Measurements from ENCODE around the gene GXYLT1.
"Not testable (repeated sequence)": the region's sequence is repeated elsewhere in the genome, so short reads cannot be mapped to it uniquely, and the experiment has no call there.

The GXYLT1 gene

GRCh38 chr12:42091769-42092168 lies 52.9 kb downstream of the GXYLT1 start:
- no peak for DNase-seq

- DNase-seq, result no peak
Observed at GRCh38 chr12:42090899-42091298, 53.8 kb downstream of the GXYLT1 start.

DNA sequence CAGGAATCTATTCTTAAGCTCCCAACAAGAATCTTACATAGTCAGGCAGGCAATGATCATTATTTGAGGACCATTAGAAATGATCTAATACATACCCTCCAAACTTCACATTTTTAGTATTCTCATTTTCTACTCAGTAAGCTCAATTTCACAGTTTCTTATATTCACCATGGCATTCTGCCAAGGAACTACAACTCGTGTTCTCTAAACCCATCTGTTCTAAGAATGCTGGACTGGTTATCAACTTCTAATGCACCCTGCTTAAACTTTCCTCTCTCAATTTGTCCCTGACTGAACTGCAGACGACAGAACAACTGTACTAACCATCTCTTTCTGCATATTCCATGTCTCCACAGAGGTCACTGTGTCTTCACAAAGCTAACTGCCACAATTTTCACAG lies 58.6 kb downstream of the GXYLT1 start:
- DNase-seq, result no peak

- DNase-seq, result no peak
Observed at GRCh38 chr12:42085594-42085993, 59.1 kb downstream of the GXYLT1 start.

GRCh38 chr12:42084522-42084921 lies 60.2 kb downstream of the GXYLT1 start:
- no peak for DNase-seq

DNA sequence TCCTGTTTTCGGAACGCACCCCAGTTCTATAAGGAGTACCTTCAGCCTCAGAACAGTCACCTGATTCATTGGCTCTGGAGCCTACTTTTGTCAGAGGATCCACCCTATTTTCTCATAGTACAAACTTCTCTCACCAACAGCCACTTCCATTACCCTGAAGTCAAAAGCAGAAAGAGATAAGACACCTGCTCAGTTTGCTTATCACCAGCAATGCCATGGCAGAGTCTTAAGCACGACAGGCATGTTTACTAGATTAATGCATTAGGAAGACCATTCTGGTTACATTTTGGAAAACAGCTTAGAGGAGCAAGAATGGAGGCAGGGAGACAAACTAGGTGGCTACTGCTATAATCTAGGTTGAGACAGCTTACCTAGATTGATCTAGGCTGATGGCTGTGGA lies 67.7 kb downstream of the GXYLT1 start:
- no peak for DNase-seq

DNA sequence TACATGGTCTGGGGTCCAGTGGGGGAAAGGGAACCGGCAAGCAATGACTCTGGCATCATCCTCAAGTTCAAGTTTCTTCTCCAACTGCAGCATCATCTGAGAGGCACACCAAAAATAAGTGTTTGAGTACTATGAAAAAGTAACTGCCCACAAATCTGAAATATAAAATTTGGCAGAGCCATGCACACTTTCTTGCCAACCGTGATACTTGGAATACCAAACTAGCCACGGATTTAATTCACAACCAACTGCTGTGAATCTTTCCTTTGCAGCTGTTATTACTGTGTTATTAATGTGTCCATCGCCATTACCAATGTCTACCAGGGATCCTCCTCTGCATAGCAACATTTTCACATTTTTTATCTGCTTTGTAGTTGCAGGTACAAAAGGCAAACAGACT lies 74.6 kb downstream of the GXYLT1 start:
- no peak for DNase-seq

DNA sequence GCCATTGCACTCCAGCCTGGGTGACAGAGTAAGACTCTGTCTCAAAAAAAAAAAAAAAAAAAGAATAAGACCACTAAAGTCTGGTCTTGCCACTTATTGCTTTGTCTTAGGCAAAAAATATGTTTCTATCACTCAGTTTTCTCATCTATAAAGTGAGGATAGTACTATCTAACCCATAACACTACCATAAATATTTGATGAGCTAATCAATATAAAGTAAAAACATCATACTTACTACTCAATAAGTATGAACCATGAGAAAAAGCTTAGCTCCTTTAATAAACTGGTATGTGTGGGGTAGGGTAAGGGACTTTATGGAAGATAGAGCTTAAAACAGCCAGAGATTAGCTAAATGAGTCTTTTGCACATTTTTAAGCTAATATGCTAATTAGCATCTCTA lies 85.5 kb downstream of the GXYLT1 start:
- DNase-seq, result no peak

DNA sequence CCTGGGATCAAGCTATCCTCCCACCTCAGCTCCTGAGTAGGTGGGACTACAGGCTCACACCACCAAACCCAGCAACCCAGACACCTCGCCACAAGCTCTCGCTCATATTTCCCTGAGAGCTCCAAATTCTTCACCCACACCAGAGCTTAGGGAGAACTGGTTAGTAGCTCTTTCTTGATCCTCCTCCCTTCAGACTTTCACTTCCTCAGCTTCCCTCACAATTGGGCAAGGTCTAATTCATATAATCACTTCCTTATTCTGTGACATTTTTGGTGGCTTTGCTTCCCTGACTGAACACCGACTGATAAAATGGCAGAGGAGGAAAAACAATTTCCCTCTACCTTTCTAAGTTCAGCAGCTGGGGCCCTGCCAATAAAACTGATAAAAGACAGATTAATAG lies 88.5 kb downstream of the GXYLT1 start:
- DNase-seq, result no peak

- no peak for DNase-seq
Observed at GRCh38 chr12:42053456-42053855, 91.2 kb downstream of the GXYLT1 start.

DNA sequence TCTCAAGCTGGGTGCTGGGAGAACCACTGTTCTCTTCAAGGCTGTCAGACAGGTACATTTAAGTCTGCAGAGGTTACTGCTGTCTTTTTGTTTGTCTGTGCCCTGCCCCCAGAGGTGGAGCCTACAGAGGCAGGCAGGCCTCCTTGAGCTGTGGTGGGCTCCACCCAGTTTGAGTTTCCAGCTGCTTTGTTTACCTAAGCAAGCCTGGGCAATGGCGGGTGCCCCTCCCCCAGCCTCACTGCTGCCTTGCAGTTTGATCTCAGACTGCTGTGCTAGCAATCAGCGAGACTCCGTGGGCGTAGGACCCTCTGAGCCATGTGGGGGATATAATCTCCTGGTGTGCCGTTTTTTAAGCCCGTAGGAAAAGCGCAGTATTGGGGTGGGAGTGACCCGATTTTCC lies 95.7 kb downstream of the GXYLT1 start:
- DNase-seq, result not testable (repeated sequence)

DNA sequence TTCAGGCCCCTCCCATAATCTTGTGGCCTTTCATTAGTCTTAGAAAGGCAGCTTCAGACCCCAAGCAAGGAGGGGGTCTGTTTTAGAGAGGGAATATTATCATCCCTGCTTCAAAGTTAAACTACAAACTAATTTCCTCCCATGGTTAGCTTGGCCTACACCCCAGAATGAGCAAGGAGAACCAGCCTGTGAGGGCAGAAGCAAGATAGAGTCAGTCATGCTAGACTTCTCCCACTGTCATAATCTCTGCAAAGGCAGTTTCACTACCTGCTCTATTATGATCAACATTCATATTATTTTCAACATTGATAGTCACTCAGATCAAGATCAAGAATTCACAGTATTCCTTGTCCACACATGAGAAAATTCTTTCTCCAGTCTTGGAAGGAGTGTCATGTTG lies 105.1 kb downstream of the GXYLT1 start:
- no peak for DNase-seq

DNA sequence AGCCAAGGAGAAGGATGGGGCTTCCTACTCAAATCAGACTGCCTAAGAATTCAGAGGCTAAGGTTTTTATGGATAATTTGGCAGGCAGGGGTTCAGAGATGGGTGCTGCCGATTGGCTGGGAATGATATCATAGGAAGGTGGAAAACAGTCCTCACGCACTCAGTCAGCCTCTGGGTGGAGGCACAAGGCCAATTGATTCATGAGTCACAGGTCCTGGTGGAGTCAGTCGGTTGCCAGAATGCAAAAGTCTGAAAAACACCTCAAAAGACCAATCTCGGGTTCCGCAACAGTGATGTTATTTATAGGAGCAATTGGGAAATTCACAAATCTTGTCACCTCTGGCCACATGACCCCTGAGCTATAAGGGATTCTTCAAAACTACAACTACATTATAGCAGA lies 105.5 kb downstream of the GXYLT1 start:
- no peak for DNase-seq

DNA sequence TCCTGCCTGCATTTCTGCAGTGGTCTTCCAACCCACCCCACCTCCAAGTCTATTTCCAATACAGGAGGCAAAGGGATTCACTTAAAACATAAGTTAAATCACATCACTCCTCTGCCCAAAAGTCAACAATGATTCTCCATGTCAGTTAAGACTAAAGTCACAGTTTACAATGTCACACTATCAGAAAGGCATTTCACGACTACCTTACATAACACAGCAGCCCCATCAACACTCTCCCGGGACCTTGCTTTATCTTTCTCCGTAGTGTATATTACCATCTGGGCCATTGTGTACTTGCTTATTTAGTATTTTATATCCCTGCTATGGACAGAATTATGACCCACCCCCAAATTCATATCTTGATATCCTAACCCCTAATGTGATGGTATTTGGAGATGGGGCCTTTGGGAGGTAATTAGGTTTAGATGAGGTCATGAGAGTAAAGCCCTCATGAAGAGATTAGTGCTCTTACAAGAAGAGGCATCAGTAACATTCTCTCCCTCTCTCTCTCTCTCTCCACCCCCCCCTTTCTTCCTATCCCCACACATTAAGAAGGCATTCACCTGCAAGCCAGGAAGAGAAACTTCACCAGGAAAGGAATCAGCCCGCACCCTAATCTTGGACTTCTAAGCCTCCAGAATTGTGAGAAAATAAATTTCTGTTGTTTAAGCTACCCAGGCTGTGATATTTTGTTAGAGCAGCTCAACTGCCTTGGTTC lies 112.7 kb downstream of the GXYLT1 start:
- DNase-seq, result no peak

Measured in NCI-H187 (cell line).